M059J (cell line): ENCODE data around the gene NOL9. TPM values are rescaled to one million over a fixed set of nuclear protein-coding genes. Genes with fewer than 3 reads are reported as not detected.

Experiments
- DNase-seq: peaks from one replicate; pipeline ENCODE4 v3.0.0-alpha.2; 2012; ENCODE audit warnings: low read depth
- total RNA-seq: library from RNA; depleted of rRNA; stranded (reverse); fragments of >200 nt; shearing (Covaris generic); gene quantifications from 2 replicates; pipeline ENCODE4 v1.2.3, GENCODE V29; 2014

NOL9 gene
- total RNA-seq, 1 experiment from 2014 or later, result 25.5 TPM

GRCh38 chr1:6489383-6489765 lies 64.9 kb downstream of the NOL9 start:
- DNase-seq, result no peak

GRCh38 chr1:6488602-6489382 lies 65.5 kb downstream of the NOL9 start:
- DNase-seq, result no peak

- no peak for DNase-seq
Observed at GRCh38 chr1:6487804-6488484, 66.4 kb downstream of the NOL9 start.

DNA sequence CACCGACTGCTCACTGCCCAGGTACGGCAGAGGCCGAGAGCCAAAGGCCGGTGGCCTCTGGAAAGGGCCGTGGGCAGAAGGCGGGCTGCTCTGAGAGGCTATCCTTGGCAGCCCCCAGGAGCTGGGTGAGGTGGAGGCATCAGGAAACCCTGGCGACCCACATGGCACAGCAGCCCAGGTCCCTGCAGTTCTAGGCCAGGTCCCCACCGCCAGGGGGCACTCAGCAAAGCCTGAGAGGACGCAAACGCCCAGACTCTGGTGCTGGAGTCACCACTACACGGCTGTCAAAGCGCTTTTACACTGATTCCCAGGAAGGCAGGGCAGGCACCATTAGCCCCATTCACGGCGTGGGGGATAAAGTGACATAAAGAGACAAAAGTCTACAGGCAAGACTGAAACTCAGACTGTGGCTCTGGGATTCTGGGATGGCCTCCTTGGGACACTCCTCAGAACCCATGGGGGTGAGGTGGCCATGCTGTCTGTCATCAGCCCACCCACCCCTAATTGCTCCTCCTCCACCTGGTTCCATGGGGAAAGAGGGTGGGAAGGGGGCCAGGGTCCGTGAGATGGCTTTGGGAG lies 67.8 kb downstream of the NOL9 start:
- peak; percentile 67 for DNase-seq

DNA sequence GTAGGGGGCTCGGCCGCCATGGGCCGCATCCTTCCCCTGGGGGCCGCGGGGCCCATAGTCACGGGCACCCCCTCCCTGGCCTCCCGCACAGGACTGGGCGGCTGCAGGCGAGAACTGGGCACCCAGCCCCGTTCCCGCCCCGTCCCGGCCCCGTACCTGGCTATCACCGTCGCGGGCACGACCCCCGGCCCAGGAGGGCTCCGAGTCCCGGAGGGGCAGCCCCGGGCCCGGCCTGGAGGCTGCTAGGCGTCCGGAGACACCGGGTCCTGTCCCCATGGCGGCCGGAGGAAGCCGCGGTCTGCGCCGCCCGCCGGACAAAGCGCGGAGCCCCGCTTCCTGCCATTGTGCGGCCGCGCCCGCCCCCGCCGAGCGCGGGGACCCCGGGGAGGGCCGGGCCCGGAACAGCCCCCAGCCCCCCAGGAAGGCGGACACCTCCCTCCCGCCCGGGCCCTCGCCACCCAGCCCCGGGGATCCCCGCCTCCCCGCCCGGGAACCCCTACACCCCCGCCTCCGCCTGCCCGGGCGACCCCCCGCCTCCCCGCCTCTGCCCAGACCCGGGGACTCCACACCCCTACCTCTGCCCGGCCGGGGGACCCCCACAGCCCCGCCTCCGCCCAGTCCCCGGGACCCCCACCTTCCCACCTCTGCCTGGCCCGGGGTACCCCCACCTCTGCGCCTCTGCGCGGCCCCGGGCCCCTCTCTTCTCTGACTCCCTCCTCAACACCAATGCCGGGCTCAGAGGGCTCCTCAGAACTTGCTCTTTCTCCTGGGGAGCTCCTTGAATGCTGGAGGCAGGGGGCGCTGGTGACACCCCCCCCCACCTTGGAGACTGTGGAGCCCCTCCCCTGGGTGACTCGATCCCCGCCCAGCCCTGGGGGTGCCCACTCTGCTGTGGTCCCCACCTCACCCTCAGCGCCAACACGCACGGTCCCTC lies 68.9 kb downstream of the NOL9 start:
- DNase-seq, result no peak

DNA sequence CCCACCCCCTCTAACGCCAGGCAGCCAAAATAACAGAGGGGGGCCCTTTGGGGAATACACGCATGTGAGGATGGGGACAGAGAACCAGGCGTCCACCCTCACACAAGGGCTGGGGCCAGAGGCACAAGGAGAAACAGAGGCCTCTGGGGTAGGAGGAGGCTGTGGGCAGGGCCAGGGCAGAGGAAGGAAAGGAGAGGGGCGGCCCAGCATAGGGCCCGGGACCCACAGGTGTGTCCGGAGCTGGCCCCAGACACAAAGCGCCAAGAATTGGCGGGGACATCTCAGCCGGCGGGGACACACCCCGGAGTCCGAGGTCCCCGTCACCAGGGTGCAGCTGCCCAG lies 69.5 kb downstream of the NOL9 start:
- no peak for DNase-seq

DNA sequence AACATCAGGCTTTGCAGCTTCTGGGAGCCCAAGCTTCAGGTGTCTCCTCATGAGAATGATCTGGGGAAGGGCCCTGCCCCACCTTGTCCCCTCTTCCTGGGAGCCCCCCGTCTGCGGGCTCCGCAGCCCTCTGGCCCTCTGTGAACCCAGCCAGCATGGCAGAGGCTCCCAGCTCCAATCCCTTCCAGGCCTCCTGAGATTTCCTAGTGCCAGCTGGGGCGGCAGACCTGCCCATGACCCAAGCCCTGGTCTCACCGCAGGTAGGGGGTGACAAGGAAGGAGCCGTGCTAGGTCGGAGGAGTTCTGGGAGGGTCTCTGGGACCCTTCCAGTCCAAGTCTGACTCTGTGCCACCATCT lies 70.6 kb downstream of the NOL9 start:
- no peak for DNase-seq

GRCh38 chr1:6483017-6483760 lies 71.1 kb downstream of the NOL9 start:
- DNase-seq, result no peak

DNA sequence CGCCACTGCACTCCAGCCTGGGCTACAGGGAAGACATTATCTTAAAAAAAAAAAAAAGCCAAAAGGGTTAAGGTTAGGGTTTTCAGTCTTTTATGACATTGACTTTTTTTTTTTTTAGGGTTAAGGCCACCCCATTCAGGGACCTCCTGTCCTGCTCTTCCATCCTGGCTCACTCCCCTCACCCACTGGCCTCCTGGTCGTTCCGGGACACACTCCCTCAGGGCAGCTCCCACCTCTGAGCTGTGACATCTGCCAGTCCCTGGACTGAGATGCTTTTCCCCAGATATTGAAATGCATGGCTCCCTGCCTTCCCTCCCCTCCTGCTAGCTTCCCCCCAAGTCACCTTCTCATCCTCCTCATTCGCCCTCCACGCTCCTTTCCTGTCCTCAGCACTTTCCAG lies 72.5 kb downstream of the NOL9 start:
- DNase-seq, result no peak

DNA sequence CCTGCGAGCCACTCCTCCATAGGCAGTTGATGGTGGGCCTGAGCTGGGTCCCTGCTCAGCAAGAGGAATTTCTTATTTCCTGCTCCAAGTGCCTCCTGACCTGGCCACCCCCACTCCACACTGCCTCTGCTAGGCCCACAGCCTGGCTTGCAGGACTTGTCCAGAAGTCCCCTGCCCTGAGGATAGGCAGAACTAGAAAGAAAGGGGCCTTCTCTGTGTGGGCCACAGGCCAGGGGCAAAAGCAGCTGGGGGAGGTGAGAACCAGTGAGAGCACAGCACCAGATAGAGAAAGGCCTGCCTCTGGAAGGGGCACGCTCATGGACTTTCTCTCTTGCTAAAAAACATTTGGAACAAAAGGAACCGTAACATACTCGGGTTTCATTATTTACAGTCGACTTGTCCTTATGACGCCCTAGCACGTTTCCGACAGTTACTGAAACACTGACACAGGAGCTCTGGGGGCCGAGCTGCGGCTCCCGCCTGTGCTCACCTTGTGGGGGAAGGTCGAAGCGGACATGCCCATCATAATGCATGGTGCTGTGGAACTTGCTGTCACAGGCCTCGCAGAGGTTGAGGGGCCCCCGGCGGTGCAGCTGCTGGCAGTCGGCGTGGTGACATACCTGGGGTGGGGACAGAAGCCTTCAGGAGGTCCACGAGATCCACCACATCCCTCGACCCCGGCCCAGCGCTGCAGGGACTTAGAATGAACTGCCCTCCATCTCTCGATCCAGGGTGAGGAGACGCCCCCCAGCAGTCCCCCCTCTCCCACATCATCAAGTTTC lies 77.1 kb downstream of the NOL9 start:
- DNase-seq, result no peak

- DNase-seq, result no peak
Observed at GRCh38 chr1:6476483-6476882, 77.8 kb downstream of the NOL9 start.

DNA sequence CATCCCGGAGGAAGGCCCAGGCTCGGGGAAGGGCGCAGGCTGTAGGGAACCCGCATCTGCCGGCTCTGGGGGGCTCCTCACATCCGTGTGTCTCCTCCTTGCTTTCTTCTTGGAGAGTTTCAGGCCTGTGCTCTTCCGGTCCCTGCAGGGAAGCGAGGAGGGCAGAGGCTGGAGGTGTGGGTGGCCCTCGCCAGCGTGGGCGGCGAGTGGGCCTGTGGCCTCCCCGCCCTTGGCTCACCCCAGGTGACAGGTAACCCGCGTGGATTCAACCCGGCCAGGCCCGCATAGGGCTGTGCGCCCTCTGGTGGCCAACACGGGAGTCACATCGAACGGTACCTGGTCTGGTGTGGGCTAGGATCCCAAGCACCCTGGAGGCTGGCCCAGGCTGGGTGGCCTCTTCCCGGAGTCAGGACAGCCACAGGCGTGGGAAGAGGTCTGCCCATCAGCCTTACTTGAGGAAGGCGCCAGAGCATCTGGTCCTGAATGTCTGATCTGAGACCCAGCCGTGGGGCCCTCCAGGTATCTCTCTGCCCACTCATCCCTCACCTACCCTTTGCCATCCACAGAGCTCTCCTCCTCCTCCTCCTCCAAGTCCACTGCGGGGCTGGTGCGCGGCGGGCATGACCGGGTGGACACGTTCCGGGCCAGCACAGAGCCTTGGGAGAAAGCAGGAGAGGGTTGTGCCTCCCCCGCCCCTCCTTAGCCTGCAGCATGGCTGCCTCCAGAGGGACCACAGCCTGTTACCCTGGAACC lies 78.8 kb downstream of the NOL9 start:
- DNase-seq, result peak; percentile 37

DNA sequence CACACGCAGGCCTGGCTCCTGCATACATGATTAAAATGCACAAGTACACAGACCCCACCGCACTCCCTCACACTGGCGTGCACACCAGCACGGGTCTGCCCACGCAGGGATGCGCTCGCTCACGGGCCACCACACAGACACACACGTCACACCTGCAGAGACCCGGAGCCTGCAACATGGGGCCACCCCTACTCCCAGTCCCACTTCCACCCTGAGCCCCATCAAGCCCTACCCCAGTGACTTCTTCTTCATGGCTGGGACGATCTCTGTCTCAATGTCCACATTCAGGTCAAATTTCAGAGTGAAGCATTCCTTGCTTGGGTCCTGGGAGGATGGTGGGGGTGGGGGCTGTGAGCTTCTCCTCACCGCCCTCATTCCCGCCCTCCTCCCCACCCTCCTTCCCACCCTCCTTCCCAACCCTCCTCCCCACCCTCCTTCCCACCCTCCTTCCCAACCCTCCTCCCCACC lies 79.5 kb downstream of the NOL9 start:
- no peak for DNase-seq

GRCh38 chr1:6473974-6474814 lies 80.1 kb downstream of the NOL9 start:
- DNase-seq, result no peak

GRCh38 chr1:6473156-6473555 lies 81.2 kb downstream of the NOL9 start:
- DNase-seq, result no peak

- DNase-seq, result no peak
Observed at GRCh38 chr1:6472391-6472790, 81.9 kb downstream of the NOL9 start.

DNA sequence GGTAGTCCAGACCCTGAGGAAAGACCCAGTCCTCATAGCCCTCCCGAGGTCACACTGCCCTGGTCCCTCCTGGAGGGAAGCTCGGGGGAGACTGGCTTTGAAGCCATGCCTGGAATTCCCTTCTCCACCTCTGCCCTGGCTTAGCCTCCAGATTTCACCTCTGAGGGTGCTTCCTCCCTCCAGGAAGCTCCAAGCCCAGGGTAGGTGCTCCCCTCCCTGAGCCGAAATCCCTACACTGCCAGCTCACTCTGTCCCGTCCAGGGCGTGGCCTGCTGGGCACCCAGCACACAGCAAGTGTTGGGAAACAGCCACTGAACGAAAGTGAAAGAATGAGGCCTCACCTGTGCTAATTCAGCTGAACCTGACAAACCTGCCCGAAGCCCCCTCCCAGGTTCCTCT lies 82.3 kb downstream of the NOL9 start:
- no peak for DNase-seq
